ENCODE results near the gene PGC.
A peak's percentile ranks its signal among the peaks of the same experiment; 100 is the strongest.

The PGC gene

GRCh38 chr6:41743406-41744235, 3.6 kb downstream of the PGC start:
- no peak for DNase-seq

GRCh38 chr6:41741625-41742490, 5.3 kb downstream of the PGC start:
- no peak for DNase-seq

- no peak for DNase-seq
Measured at GRCh38 chr6:41740366-41741162, 6.6 kb downstream of the PGC start.

DNA sequence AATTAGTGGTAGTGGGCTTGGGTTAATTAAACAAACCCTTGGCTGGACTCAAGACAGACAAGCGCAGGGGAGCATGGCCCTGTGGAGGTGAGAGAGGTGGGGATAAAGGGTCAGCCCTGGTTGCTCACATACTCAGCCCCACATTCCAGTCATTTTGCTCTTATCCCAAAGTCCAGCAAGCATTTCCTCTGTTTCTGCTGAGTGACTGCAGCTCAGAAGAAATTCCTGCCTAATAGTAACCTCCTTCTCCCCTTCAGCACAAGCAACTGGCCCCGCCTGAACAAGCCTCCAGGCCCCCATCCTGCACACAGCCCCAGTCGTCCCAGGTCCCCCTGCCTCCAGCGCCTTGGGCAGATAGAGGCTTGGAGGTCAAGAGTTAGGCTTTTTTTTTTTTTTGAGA, 8.2 kb downstream of the PGC start:
- no peak for DNase-seq

GRCh38 chr6:41737591-41738130, 9.5 kb downstream of the PGC start:
- no peak for DNase-seq

DNA sequence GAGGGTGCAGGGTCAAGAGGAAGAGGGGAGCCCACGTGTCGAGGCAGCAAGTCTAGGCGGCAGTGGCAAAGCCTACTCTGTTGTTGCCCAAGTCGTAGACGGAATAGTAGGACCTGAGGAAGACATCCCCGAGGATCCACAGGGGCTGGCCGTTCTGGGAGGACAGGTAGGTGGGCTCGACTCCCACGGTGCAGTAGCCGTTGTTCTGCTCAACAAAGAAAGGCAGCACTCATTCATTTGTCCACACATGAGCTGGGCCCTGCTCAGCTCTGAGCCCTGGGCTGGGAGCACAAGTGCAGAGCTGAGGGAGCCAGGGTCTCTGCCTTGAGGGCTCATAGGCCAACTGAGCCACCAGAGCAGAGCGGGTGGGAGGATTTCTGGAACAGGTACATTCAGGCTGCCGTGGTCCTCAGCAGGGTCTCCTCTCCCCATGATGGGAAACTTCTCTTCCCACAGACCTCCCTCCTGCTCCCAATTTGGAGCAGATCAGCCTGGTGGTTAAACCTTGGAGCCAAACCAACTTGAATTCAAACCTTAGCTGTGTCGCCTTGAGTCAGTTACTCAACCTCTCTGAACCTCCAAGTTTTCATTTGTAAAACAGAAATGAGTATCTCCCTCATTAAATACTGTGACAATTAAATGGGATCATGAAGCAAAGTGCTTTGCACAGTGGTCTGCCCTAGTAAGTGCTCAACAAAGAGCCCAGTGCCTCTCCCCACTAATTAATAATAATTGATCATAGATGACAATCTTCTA, 10.2 kb downstream of the PGC start:
- DNase-seq: no peak

DNA sequence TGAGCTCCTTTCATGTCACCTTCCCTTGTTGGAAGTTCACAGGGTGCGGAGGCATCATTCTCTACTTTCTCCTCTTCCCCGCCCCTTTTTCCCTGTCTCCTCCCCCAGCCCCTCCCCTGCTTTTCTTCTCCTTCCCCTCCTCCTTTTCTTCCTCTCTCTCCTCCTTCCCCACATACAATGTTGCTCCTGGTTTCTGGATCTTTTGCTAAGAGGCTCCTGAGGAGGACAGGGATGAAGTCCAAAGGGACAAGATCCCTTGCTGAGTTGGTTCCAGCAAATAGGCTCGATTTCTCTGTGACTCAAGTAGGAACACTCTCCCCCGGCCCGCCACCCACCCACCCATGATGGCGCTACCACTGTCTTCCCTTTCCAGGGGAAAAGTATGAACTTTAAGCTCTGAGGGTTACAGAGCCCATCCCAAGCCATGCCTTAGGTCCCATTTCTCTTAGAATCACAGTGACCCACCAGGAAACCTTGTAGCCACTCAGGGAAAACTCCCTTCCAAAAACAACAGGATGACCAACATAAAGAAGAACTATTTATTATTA, 10.9 kb downstream of the PGC start:
- no peak for DNase-seq

DNA sequence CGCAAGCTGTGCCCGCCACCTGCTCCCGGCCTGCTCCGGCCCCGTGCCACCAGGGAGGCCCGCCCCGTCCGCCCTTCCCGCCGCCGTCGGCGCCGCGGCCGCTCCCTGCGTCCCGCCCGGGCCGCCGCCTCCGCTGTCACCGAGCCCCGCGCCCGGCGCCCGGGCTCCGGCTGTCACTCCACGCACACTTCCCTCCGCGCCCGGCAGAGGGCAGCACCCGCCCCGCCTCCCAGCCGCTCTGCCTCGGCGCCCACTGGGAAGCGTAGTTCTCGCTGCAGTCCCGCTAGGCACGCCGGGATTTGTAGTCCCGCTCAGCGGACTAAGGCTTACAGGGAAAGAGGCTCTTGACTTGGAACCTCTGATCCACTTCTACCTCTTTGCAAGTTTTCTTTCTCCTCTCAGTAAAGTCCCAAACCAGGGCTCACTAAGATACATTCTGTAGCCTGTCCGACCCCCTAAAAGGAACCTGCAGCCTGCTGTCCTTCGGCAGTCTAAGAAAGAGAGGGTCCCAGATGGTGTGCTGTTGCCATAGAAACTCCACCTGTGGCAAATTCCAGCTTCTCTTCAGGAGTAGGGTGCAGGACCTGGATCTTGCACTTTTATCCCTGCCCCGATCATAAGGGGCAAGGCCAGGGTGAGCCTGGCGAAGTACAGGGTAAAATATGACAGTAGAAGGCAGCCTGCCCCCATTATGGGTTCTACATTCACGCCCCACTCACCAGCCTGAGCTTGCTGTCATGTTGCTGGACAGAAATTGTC, 11.6 kb downstream of the PGC start, which contains the start of gene TFEB:
TFEB (minus strand) TSS at position 182 of the 759 bp plus-strand sequence. CDS start 44,395 bp downstream, outside the sequence.
- peak; percentile 92 to 94 for DNase-seq

GRCh38 chr6:41734666-41735426, 12.4 kb downstream of the PGC start:
- peak; percentile 68 to 79 for DNase-seq

DNA sequence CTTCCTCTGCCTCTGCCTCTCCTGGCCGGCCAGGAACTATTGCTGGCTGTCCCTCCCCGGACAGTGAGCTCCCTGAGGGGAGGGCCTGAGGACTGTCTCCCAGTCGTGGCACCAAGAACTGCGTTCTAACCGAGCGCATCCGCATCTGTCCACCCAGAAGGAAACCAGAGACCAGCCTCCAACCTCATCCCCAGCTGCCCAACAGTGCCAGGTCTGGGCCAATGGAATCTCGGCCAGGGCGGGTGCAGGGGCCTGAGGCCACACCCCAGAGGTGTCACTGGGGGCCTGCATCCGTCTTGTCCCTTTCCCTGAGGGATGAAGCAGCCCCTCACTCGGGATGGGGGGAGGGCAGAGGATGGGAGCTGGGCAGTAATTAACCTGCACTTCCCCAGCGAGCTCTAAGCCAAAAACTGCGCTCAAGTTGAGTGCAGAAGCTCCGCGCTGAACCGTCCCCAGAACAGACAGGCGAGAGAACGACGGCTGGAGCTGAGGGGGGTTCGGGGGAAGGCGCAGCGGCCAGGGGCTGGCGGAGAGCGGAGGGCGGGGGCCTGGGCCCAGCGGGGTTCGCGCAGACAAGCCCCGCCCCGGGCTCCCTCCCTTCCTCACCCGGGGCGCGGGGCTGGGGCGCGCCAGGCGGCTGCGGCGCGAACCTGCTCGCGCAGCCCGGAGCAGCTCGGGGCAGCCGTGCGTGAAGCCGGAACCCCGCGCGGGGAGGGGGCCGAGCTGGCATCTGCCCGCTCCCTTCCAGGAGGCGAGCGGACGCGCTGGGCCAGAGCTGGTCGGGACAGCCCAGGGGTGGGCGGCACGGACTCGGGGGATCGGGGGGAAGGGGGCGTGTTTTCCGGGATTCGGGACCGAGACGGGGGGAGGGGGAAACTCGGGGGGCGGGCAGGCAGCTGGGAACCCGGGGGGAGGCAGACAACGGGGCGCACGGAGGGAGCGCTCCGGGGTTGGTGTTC, 13.2 kb downstream of the PGC start:
- DNase-seq: peak; percentile 74 to 78

DNA sequence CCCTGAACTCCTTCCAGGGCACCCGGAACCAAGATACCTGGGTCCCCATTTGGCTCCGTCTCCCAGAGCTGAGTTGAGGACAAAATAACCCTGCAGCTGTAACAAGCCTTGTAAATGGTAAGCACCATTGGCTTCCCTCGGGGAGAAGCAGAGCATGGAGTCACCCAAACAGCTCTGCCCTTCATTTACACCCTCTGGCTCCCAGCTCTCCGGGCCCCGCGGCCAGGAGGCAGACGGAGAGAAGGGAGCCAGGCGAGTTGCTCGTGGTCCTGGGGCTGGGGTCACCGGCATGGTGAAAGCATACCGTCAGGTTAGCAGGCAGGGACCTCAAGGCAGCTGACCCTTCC, 13.9 kb downstream of the PGC start:
- DNase-seq: no peak

DNA sequence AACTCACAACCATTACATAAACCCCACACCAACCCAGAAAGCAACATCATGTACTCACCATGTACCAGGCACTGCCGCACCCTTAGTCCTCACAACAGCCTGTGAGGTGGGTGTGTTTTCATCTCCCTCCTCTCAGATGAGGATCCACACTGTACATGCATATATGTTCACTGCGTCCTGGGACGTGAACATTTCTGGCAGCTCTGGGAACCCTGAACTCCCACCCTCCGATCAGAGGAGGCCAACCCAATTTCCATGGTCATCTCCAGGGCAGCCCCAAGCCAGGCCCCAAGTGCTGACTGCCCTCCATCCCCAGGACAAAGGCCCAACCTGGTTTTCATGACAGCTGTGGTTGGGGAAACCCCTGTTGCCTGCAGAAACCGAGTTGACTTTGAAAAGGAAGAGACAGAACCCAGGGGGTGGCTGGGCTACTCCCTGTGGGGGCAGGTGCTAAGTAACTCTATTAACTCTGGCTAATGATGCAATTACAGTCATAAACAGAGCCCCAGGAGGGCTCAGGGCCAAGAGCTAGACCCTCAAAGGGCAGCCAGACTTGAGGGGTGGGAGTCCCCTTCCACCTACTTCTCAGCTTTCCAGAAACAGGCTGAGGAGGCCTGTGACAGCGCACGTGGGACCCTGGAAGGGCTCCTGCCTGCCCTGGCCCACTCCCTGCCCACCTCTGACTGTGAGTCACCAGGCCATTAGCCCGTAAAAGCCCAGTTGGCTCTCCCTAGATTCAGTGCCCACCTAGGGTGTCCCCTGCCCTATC, 14.4 kb downstream of the PGC start:
- DNase-seq: peak; percentile 75 to 81

DNA sequence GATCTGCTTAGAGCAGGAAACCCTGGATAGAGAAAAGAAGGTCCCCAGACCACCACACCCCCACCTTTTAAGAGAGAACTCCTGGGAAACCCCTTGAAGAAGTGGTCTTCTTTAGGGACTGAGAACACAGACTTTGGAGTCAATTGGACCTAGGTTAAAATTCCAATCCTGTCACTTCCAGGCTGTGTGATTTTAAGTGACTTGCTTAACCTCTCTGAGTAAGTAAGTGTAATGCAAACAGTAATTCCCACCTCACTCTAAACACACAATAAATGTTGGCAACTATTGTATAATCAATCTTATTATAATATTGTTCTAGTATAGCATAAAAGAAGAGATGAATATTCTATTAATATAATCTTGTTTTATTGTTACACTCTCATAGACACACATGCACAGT, 15.0 kb downstream of the PGC start:
- DNase-seq: no peak

DNA sequence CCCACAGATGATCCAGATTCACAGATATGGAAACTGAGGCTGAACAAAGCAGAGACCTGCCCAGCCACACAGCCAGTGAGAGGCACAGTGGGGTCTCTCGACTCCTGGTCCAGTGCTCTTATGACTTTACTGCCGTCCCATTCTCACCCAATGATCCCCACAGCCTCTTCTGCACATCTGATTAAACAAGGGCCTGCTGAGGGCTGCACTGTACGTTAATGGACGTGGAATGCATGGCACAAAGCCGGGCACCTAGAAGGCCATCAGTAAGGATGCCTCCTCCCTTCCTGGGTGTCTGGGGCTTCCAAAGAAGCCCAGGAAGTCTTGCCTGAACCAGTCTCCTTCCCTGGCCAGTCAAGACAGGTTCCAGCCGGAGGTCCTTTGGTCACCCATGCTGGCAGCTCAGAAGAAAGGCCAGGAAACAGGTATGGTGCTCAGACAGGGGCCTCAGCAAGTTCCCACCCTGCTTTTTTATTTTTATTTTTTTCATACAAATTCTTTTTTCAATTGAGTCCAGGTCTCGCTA, 15.6 kb downstream of the PGC start:
- no peak for DNase-seq

GRCh38 chr6:41730531-41731436, 16.4 kb downstream of the PGC start:
- DNase-seq: no peak

GRCh38 chr6:41729624-41730023, 17.6 kb downstream of the PGC start:
- no peak for DNase-seq

DNA sequence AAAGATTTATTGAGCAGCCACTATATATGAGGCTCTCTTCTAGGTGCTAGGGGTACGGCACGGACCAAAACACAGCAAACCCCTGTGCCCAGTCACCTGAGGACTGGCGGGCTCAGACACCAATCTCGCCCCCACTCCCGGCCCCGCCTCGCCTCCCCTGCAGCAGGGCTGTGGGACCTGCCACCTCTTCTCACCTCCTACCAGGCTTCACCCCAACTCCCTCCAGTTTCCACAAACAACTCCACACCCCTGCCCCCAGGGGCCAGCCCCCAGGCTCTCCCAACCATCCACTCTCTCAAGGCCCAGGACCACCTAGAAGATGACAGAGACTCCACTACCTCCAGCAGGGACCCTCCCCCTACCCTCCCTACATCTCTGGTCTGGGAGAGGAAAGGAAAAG, 18.2 kb downstream of the PGC start:
- DNase-seq: no peak

Data from CD4-positive, alpha-beta T cell treated with Interleukin-4 for 1 hour (primary cell).